GM19099 (cell line): ENCODE results near the gene GHRH.

ENCODE experiments used
- POLR2A ChIP-seq: IDR thresholded peaks from 3 replicates; pipeline ENCODE4 v1.6.1; 2011; ENCODE audit warnings: low read depth; ENCODE audit not compliant: insufficient read length; ENCODE audit errors: extremely low read depth

GHRH gene

GRCh38 chr20:37296371-37296770 is 34.8 kb upstream of the GHRH start:
- no peak for TF ChIP-seq POLR2A

GRCh38 chr20:37295595-37295994 is 34.0 kb upstream of the GHRH start:
- no peak for TF ChIP-seq POLR2A

GRCh38 chr20:37295001-37295400 is 33.4 kb upstream of the GHRH start:
- TF ChIP-seq POLR2A = no peak

GRCh38 chr20:37294262-37294981 is 32.8 kb upstream of the GHRH start:
- TF ChIP-seq POLR2A = no peak

GRCh38 chr20:37293301-37293943 is 31.8 kb upstream of the GHRH start:
- no peak for TF ChIP-seq POLR2A

GRCh38 chr20:37291724-37292126 is 30.1 kb upstream of the GHRH start:
- no peak for TF ChIP-seq POLR2A

- TF ChIP-seq POLR2A = no peak
These were observed 28.7 kb upstream of the GHRH start for GRCh38 chr20:37290158-37290810.

- no peak for TF ChIP-seq POLR2A
These were observed 26.5 kb upstream of the GHRH start for GRCh38 chr20:37288091-37288490.

- TF ChIP-seq POLR2A = no peak
These were observed 24.2 kb upstream of the GHRH start for GRCh38 chr20:37285664-37286374.

- no peak for TF ChIP-seq POLR2A
These were observed 23.1 kb upstream of the GHRH start for GRCh38 chr20:37284691-37285161.

GRCh38 chr20:37283530-37284195 is 22.0 kb upstream of the GHRH start:
- TF ChIP-seq POLR2A = no peak

- TF ChIP-seq POLR2A = no peak
These were observed 20.9 kb upstream of the GHRH start for GRCh38 chr20:37282556-37282955.

- TF ChIP-seq POLR2A = no peak
These were observed 18.8 kb upstream of the GHRH start for GRCh38 chr20:37280403-37280802.

GRCh38 chr20:37279820-37280219 is 18.2 kb upstream of the GHRH start:
- TF ChIP-seq POLR2A = no peak
